K562 (cell line): Measurements from ENCODE around the gene BMPER. TPM values are rescaled to one million over a fixed set of nuclear protein-coding genes. Genes with fewer than 3 reads are reported as not detected.

Experiments
- ATAC-seq: fragments of 200-7000 bp; cut with Tn5 transposase; 3 replicates; pipeline ENCODE4 v1.9.1; 2020; ENCODE audit warnings: moderate library complexity
- BruUV-seq: library from RNA; stranded (reverse); fragments of 400-500 nt; replicated peaks from 2 replicates; lab custom pipeline; 2021; lab: Mats Ljungman, UMichigan
- CTCF ChIA-PET: fragments of 300-600 bp; formaldehyde crosslinking; extraction: SDS; loops from one replicate; lab custom pipeline; 2021; ENCODE audit warnings: low intra/inter-chr PET ratio; lab: Yijun Ruan, JAX
- POLR2A ChIA-PET: fragments of 300-600, 350-650 bp; sonication (Branson Sonifier 250); formaldehyde crosslinking; extraction: SDS; loops from one replicate; lab custom pipeline; 2021; ENCODE audit warnings: antibody characterized with exemption, inconsistent platforms; lab: Yijun Ruan, JAX
- DNase-seq, 4 experiments: peaks; one replicate each; pipeline versions ENCODE4 v3.0.0 to v3.0.0-alpha.2; 2011 to 2018; ENCODE audit warnings: low spot score in 3 of 4, mixed read lengths in 3 of 4; ENCODE audit errors: extremely low read depth in 1 of 4
- FAIRE-seq: peaks from 2 replicates; lab custom pipeline; 2011; peaks lifted over from hg19 to GRCh38; lab: Jason Lieb, UNC
- H2AFZ ChIP-seq: 2 replicates; pipeline ENCODE4 v1.6.0; 2011; ENCODE audit warnings: low read depth, low read length, control low read depth, inconsistent platforms
- H3K27ac ChIP-seq: fragments of 200-600 bp; 3 replicates; pipeline ENCODE4 v1.8.0; 2011; ENCODE audit warnings: low read depth, mild to moderate bottlenecking, control low read depth, inconsistent platforms, low read length, moderate library complexity, mixed read lengths; ENCODE audit errors: extremely low read depth
- H3K27me3 ChIP-seq, 2 experiments: fragments of 300-600 bp in 1 of 2; 2 replicates in 1 of 2; 3 replicates in 1 of 2; pipeline versions ENCODE4 v1.6.0 to v1.8.0; 2011; ENCODE audit warnings: inconsistent platforms in 2 of 2, low read length in 2 of 2, mild to moderate bottlenecking in 1 of 2, mixed read lengths in 1 of 2, moderate library complexity in 1 of 2; ENCODE audit not compliant: control insufficient read depth in 2 of 2, insufficient read depth in 2 of 2
- H3K36me3 ChIP-seq: fragments of 300-600 bp; 3 replicates; pipeline ENCODE4 v1.8.0; 2011; ENCODE audit warnings: mild to moderate bottlenecking, low read length, inconsistent platforms; ENCODE audit not compliant: control insufficient read depth, insufficient read depth
- H3K4me1 ChIP-seq, 2 experiments: fragments of 200-600 bp in 1 of 2; replicated peaks in 1 of 2; 2 replicates in 1 of 2; 3 replicates in 1 of 2; pipeline versions ENCODE4 v1.5.1 to v1.8.0; 2011; ENCODE audit warnings: inconsistent platforms in 2 of 2, low read length in 2 of 2, mild to moderate bottlenecking in 1 of 2, mixed read lengths in 1 of 2, moderate library complexity in 1 of 2; ENCODE audit not compliant: control insufficient read depth in 2 of 2, insufficient read depth in 2 of 2
- H3K4me2 ChIP-seq: 2 replicates; pipeline ENCODE4 v1.6.1; 2011; ENCODE audit warnings: low read length, control low read depth, inconsistent platforms, mixed read lengths; ENCODE audit not compliant: insufficient read depth
- H3K4me3 ChIP-seq: fragments of 200-600 bp; sonication (generic), shearing (Covaris generic); 2 replicates; pipeline ENCODE4 v1.5.1; 2016; ENCODE audit warnings: control low read depth, inconsistent platforms
- H3K79me2 ChIP-seq: fragments of 200-600 bp; 3 replicates; pipeline ENCODE4 v1.8.0; 2011; ENCODE audit warnings: low read length, inconsistent platforms; ENCODE audit not compliant: control insufficient read depth, insufficient read depth
- H3K9ac ChIP-seq, 2 experiments: 2 replicates each; pipeline versions ENCODE4 v1.6.0 to v1.6.1; 2011; ENCODE audit warnings: low read depth in 2 of 2, low read length in 2 of 2, control low read depth in 1 of 2, inconsistent platforms in 1 of 2, mild to moderate bottlenecking in 1 of 2, mixed read lengths in 1 of 2; ENCODE audit not compliant: insufficient read depth in 1 of 2
- H3K9me1 ChIP-seq: one replicate; pipeline ENCODE4 v1.6.0; 2011; ENCODE audit warnings: inconsistent platforms, mild to moderate bottlenecking, low read length, moderate library complexity; ENCODE audit not compliant: control insufficient read depth, insufficient read depth
- H3K9me3 ChIP-seq: replicated peaks from 2 replicates; pipeline ENCODE4 v1.5.1; 2011; ENCODE audit warnings: low read depth, low read length, inconsistent platforms; ENCODE audit not compliant: control insufficient read depth, insufficient read depth
- H4K20me1 ChIP-seq: replicated peaks from 2 replicates; pipeline ENCODE4 v1.6.1; 2011; ENCODE audit warnings: low read length, inconsistent platforms, mixed read lengths; ENCODE audit not compliant: control insufficient read depth, insufficient read depth
- LEF1 ChIP-seq: fragments of 450-650 bp; IDR thresholded peaks from 2 replicates; pipeline ENCODE4 v1.6.1; 2016; ENCODE audit warnings: mild to moderate bottlenecking
- MGA ChIP-seq: fragments of 450-650 bp; IDR thresholded peaks from 2 replicates; pipeline ENCODE4 v1.6.1; 2016; ENCODE audit warnings: mild to moderate bottlenecking, moderate library complexity
- MNT ChIP-seq, 2 experiments: fragments of 450-650 bp; conservative IDR thresholded peaks; 2 replicates each; pipeline ENCODE4 v1.6.1; 2017; ENCODE audit warnings: mild to moderate bottlenecking in 2 of 2, moderate library complexity in 2 of 2
- NCOA4 ChIP-seq: fragments of 450-650 bp; IDR thresholded peaks from 2 replicates; pipeline ENCODE4 v1.6.1; 2018; ENCODE audit warnings: mild to moderate bottlenecking; ENCODE audit not compliant: partially characterized antibody
- WGBS: fragments of 100-300 bp; shearing (Covaris generic); methylation state at CpG from one replicate; pipeline ENCODE4 v1.1.6; 2016; ENCODE audit warnings: low coverage, mixed read lengths; ENCODE audit not compliant: insufficient coverage; ENCODE audit errors: missing lambda C conversion rate; 5-methylcytosine and 5-hydroxymethylcytosine counted together
- in situ Hi-C: fragments of 300-500 bp; cut with MboI; formaldehyde crosslinking; loops from 4 replicates; pipeline ENCODE4 v1.15.0; 2018; ENCODE audit warnings: inconsistent platforms, mixed read lengths
- intact Hi-C: fragments of 100-400 bp; cut with micrococcal nuclease; formaldehyde crosslinking; loops from 2 replicates; pipeline ENCODE4 v1.14.2; 2022
- polyA plus RNA-seq, 8 experiments: library from polyadenylated mRNA; depleted of rRNA in 4 of 8; stranded (reverse) in 5 of 8; unstranded in 3 of 8; fragments of >200 nt; fragmentation: Nextera tagmentation in 2 of 8; fragmentation: Illumina TruSeq in 1 of 8; extraction: Ambion mirVana in 2 of 8; extraction: Trizol in 1 of 8; gene quantifications; 2 replicates each; pipeline versions ENCODE4 v1.2.1 to v1.2.3, GENCODE V29; 2011 to 2014; ENCODE audit warnings: inconsistent platforms in 1 of 8, missing spikeins in 1 of 8
- total RNA-seq, 7 experiments: library from RNA; depleted of rRNA in 6 of 7; stranded (reverse); fragments of >200 nt in 6 of 7; fragmentation: Illumina TruSeq in 2 of 7; extraction: Trizol in 2 of 7; gene quantifications; 2 replicates each; pipeline versions ENCODE4 v1.2.1 to v1.2.3, GENCODE V29; 2011 to 2021; ENCODE audit warnings: low replicate concordance in 1 of 7
- TF ChIP-seq, protein P1 (sequence below): fragments of 450-650 bp; conservative IDR thresholded peaks from 2 replicates; pipeline ENCODE4 v1.6.1; 2016; ENCODE audit warnings: missing genetic modification characterization, low read depth, mild to moderate bottlenecking, control low read depth, missing compliant biosample characterization
- TF ChIP-seq, protein P2 (sequence below): fragments of 250-450 bp; sonication (Bioruptor Pico); IDR thresholded peaks from 2 replicates; pipeline ENCODE4 v1.5.0; 2020; ENCODE audit warnings: mild to moderate bottlenecking

Gene BMPER
- total and polyA plus RNA-seq, 9 of the 15 experiments (the other 6 are each of a cell fraction or from before 2014, with no cell fraction given), result not detected

DNA sequence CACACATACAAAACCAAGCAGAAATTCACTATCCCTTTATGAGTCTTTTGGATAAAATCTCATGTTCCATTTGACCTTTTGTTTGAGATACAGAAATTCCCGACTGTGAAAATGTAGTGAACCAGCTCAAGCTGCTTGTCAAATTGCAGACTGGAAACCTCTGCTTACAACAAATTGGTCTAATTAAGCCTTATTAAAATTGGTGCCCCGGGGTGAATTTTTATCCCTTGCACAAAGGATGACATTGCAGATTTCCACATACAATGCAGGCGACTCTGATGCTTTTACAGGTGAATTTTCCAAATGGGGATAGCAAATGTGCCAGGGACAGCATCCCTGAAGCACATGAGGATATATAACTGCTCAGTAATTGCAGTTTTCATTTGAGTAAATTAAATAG, 257.3 kb downstream of the BMPER start:
- Histone ChIP-seq H3K27ac (no peak overlapping the region), H3K79me2 (no peaks in the 10 kb centered on the region), H4K20me1 (no peaks in the 10 kb centered on the region), H3K4me3 (no peak overlapping the region), H3K36me3 (no peaks in the 10 kb centered on the region), H3K9me1 (no peaks in the 10 kb centered on the region), H2AFZ (no peak overlapping the region), H3K4me2 (no peak overlapping the region), H3K27me3 (no peaks in the 10 kb centered on the region), H3K4me1 (no peaks in the 10 kb centered on the region), H3K9ac (no peak overlapping the region), H3K9me3 (0 out of 2 replicates have a peak, but pooled peaks cover 2% of the 10 kb centered on the region)
- FAIRE-seq, result no peak
- ChIA-PET CTCF (interaction anchor here (0.7 kb wide), 1 partner anchor 977 kb away, joined by 3 read pairs; no protein-coding TSS in a partner anchor), POLR2A (no interaction called here)
- no TSS peak for BruUV-seq
- 0% methylated on average over 3 of the region's 3 CpGs for WGBS
- intact Hi-C loops (no loop called here), in situ Hi-C loops (no loop called here)
- DNase-seq, result no peak
- no peak for ATAC-seq
- TF ChIP-seq NCOA4 (no peak), LEF1 (no peak), MGA (no peak), MNT (conservative IDR thresholded peaks at IDR 0.05) (no peak)
- TF ChIP-seq, protein P1, sequence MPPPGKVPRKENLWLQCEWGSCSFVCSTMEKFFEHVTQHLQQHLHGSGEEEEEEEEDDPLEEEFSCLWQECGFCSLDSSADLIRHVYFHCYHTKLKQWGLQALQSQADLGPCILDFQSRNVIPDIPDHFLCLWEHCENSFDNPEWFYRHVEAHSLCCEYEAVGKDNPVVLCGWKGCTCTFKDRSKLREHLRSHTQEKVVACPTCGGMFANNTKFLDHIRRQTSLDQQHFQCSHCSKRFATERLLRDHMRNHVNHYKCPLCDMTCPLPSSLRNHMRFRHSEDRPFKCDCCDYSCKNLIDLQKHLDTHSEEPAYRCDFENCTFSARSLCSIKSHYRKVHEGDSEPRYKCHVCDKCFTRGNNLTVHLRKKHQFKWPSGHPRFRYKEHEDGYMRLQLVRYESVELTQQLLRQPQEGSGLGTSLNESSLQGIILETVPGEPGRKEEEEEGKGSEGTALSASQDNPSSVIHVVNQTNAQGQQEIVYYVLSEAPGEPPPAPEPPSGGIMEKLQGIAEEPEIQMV (tag), result no peak
- TF ChIP-seq, protein P2, sequence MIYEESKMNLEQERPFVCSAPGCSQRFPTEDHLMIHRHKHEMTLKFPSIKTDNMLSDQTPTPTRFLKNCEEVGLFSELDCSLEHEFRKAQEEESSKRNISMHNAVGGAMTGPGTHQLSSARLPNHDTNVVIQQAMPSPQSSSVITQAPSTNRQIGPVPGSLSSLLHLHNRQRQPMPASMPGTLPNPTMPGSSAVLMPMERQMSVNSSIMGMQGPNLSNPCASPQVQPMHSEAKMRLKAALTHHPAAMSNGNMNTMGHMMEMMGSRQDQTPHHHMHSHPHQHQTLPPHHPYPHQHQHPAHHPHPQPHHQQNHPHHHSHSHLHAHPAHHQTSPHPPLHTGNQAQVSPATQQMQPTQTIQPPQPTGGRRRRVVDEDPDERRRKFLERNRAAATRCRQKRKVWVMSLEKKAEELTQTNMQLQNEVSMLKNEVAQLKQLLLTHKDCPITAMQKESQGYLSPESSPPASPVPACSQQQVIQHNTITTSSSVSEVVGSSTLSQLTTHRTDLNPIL (CRISPR knock-in tag), result no peak
